ENCODE measurements around the gene HOXB6. TPM values are rescaled to one million over a fixed set of nuclear protein-coding genes. Genes with fewer than 3 reads are reported as not detected.

Gene HOXB6
- total and polyA plus RNA-seq, 5 donors from 2014 or later: not detected

- H3K36me3 Mint-ChIP-seq: no peaks in the 10 kb centered on the region
- Histone ChIP-seq H3K27ac (ENCODE audit: insufficient read depth, low read length, poor library complexity, severe bottlenecking) (no peak overlapping the region), H3K4me1 (ENCODE audit: control insufficient read depth, insufficient read depth, low read length, poor library complexity, severe bottlenecking) (peaks cover 29% of the 10 kb centered on the region), H3K9me3 (ENCODE audit: control insufficient read depth in 2 of 2, low read length in 2 of 2) (no peaks in the 10 kb centered on the region), H3K27me3 (ENCODE audit: control insufficient read depth, insufficient read depth, low read length) (peaks cover 49% of the 10 kb centered on the region), H3K36me3 (ENCODE audit: control insufficient read depth, insufficient read depth, low read length) (no peaks in the 10 kb centered on the region), H3K4me3 (ENCODE audit: low read depth, low read length) (no peak overlapping the region)
- H3K4me1 Mint-ChIP-seq: peaks cover 0 to 42% (median 21%) of the 10 kb centered on the region in 4 donors
- DNase-seq (no peak), ATAC-seq (ENCODE audit: low read depth in 2 of 2) (no peak)
- peak overlapping the region in 2 of 4 donors; percentile 6 to 67 for H3K4me3 Mint-ChIP-seq
- H3K27ac Mint-ChIP-seq: no peak overlapping the region
- peaks cover 95% of the 10 kb centered on the region for H3K27me3 Mint-ChIP-seq
- peaks cover 0 to 2% (median 0%) of the 10 kb centered on the region in 7 donors for H3K9me3 Mint-ChIP-seq
Measured at GRCh38 chr17:48644159-48644558, 39.4 kb upstream of the HOXB6 start.

- H3K27me3 ChIP-seq (ENCODE audit: control insufficient read depth, insufficient read depth, low read length): peaks cover 51% of the 10 kb centered on the region
- Mint-ChIP-seq H3K9me3 (peaks cover 0 to 2% (median 0%) of the 10 kb centered on the region in 7 donors), H3K4me3 (peak overlapping the region in 1 of 4 donors; percentile 73)
Measured at GRCh38 chr17:48643697-48644012, 38.9 kb upstream of the HOXB6 start.

DNA sequence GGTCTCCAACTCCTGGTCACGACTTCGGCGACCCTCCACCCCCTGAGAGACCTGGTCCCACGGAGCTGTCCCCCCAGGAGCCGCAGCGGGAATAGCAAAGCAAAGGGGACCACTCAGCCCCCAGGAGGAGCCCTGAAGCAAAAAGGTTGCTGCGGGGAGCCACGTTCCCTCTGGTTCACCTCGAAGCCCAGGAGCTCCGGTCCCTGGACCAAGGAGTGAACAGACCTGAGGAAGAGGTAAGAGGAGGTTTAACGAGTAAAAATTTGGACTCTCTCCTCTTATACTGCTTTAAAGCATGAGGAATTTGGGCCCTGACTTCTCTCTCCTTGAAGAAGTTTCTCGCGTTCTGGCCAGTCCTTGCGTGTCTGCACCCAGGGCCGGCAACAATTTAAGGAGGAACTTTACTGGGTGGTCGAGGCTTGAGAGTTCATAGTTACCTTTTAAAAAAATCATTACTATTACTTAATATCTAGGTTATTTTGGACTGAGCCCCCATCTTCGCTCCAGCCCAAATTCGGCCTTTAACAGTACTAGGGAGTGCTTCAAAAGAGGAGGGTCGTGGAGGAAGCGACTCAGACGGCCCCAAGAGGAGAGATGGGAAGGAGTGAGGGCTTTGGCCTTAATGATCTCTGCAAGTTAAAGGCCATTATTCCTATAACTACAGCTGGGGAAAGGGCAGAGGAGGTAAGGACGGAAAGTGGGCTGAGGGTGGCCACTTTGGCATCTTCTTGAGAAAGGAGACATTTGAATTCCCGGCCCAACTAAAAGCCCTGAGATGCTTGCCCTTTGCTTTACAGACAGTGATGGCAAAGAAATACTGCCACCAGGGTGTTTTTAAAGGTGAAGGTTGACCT, 38.3 kb upstream of the HOXB6 start:
- Mint-ChIP-seq H3K27me3 (peaks cover 96% of the 10 kb centered on the region), H3K4me3 (peak overlapping the region in 1 of 4 donors; percentile 79)
- peaks cover 57% of the 10 kb centered on the region for H3K27me3 ChIP-seq (ENCODE audit: control insufficient read depth, insufficient read depth, low read length)

More at GRCh38 chr17:48643697-48644012, 38.9 kb upstream of the HOXB6 start:
- Histone ChIP-seq H3K36me3 (ENCODE audit: control insufficient read depth, insufficient read depth, low read length) (no peaks in the 10 kb centered on the region), H3K27ac (ENCODE audit: insufficient read depth, low read length, poor library complexity, severe bottlenecking) (no peak overlapping the region), H3K4me1 (ENCODE audit: control insufficient read depth, insufficient read depth, low read length, poor library complexity, severe bottlenecking) (peaks cover 29% of the 10 kb centered on the region), H3K9me3 (ENCODE audit: control insufficient read depth in 2 of 2, low read length in 2 of 2) (no peaks in the 10 kb centered on the region), H3K4me3 (ENCODE audit: low read depth, low read length) (no peak overlapping the region)
- Mint-ChIP-seq H3K36me3 (no peaks in the 10 kb centered on the region), H3K27ac (no peak overlapping the region), H3K27me3 (peaks cover 96% of the 10 kb centered on the region), H3K4me1 (peaks cover 0 to 42% (median 21%) of the 10 kb centered on the region in 4 donors)
- DNase-seq (no peak), ATAC-seq (ENCODE audit: low read depth in 2 of 2) (no peak)

GRCh38 chr17:48642059-48642842, 37.5 kb upstream of the HOXB6 start:
- peaks cover 27% of the 10 kb centered on the region for H3K4me1 ChIP-seq (ENCODE audit: control insufficient read depth, insufficient read depth, low read length, poor library complexity, severe bottlenecking)
- Mint-ChIP-seq H3K27ac (no peak overlapping the region), H3K4me1 (peaks cover 0 to 31% (median 18%) of the 10 kb centered on the region in 4 donors), H3K27me3 (peaks cover 96% of the 10 kb centered on the region), H3K9me3 (peaks cover 0 to 2% (median 0%) of the 10 kb centered on the region in 7 donors), H3K36me3 (no peaks in the 10 kb centered on the region), H3K4me3 (peak overlapping the region in 3 of 4 donors; percentile 36 to 79 (median 37))
- ATAC-seq (ENCODE audit: low read depth in 2 of 2) (no peak), DNase-seq (no peak)
- no peak overlapping the region for H3K4me3 ChIP-seq (ENCODE audit: low read depth, low read length)
- H3K27ac ChIP-seq (ENCODE audit: insufficient read depth, low read length, poor library complexity, severe bottlenecking): no peak overlapping the region
- no peaks in the 10 kb centered on the region for H3K36me3 ChIP-seq (ENCODE audit: control insufficient read depth, insufficient read depth, low read length)
- H3K27me3 ChIP-seq (ENCODE audit: control insufficient read depth, insufficient read depth, low read length): peaks cover 56% of the 10 kb centered on the region
- H3K9me3 ChIP-seq (ENCODE audit: control insufficient read depth in 2 of 2, low read length in 2 of 2): no peaks in the 10 kb centered on the region

More for the DNA sequence above, 38.3 kb upstream of the HOXB6 start:
- Mint-ChIP-seq H3K27ac (no peak overlapping the region), H3K4me1 (peaks cover 0 to 37% (median 21%) of the 10 kb centered on the region in 4 donors), H3K36me3 (no peaks in the 10 kb centered on the region), H3K9me3 (peaks cover 0 to 2% (median 0%) of the 10 kb centered on the region in 7 donors)
- Histone ChIP-seq H3K9me3 (ENCODE audit: control insufficient read depth in 2 of 2, low read length in 2 of 2) (no peaks in the 10 kb centered on the region), H3K4me1 (ENCODE audit: control insufficient read depth, insufficient read depth, low read length, poor library complexity, severe bottlenecking) (peaks cover 29% of the 10 kb centered on the region), H3K27ac (ENCODE audit: insufficient read depth, low read length, poor library complexity, severe bottlenecking) (no peak overlapping the region), H3K4me3 (ENCODE audit: low read depth, low read length) (no peak overlapping the region), H3K36me3 (ENCODE audit: control insufficient read depth, insufficient read depth, low read length) (no peaks in the 10 kb centered on the region)
- ATAC-seq (ENCODE audit: low read depth in 2 of 2) (no peak), DNase-seq (no peak)

DNA sequence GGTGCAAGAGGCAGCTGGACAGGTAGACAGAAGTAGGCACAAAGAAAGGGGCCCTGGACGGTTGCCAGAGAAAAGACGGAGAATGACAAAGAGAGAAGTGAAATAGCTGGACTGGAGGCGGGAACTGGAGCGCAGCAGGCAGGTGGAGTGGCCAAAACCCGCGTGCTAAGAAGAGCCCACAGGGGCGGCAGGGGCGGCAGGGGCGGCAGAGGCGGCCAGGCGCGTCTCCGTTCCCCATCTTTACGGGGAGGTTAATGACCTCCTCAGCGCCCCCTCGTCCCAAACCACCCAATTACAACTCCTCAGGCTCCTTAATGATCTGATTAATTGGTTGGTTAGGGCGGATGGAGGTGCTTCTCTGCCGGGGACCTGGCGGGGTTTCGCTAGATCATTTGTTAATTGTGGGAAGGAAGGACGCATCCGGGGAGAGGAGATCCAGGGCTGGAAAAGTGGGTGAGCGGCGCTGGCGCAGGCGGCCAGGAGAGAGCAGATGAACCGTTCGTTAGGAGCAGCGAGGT, 36.8 kb upstream of the HOXB6 start:
- Histone ChIP-seq H3K4me1 (ENCODE audit: control insufficient read depth, insufficient read depth, low read length, poor library complexity, severe bottlenecking) (peaks cover 23% of the 10 kb centered on the region), H3K36me3 (ENCODE audit: control insufficient read depth, insufficient read depth, low read length) (no peaks in the 10 kb centered on the region), H3K27me3 (ENCODE audit: control insufficient read depth, insufficient read depth, low read length) (peaks cover 61% of the 10 kb centered on the region), H3K4me3 (ENCODE audit: low read depth, low read length) (no peak overlapping the region), H3K27ac (ENCODE audit: insufficient read depth, low read length, poor library complexity, severe bottlenecking) (no peak overlapping the region), H3K9me3 (ENCODE audit: control insufficient read depth in 2 of 2, low read length in 2 of 2) (no peaks in the 10 kb centered on the region)
- no peak for ATAC-seq (ENCODE audit: low read depth in 2 of 2)
- peaks cover 97% of the 10 kb centered on the region for H3K27me3 Mint-ChIP-seq
- H3K4me3 Mint-ChIP-seq: peak overlapping the region in 2 of 4 donors; percentile 36 to 37
- DNase-seq: no peak
- peaks cover 0 to 27% (median 18%) of the 10 kb centered on the region in 4 donors for H3K4me1 Mint-ChIP-seq
- H3K9me3 Mint-ChIP-seq: peaks cover 0 to 2% (median 0%) of the 10 kb centered on the region in 7 donors
- no peaks in the 10 kb centered on the region for H3K36me3 Mint-ChIP-seq
- no peak overlapping the region for H3K27ac Mint-ChIP-seq

GRCh38 chr17:48640858-48641180, 36.0 kb upstream of the HOXB6 start:
- Mint-ChIP-seq H3K27ac (no peak overlapping the region), H3K9me3 (peaks cover 0 to 2% (median 0%) of the 10 kb centered on the region in 7 donors), H3K4me3 (no peak overlapping the region), H3K4me1 (peaks cover 0 to 28% (median 18%) of the 10 kb centered on the region in 4 donors), H3K27me3 (peaks cover 100% of the 10 kb centered on the region), H3K36me3 (no peaks in the 10 kb centered on the region)
- Histone ChIP-seq H3K27me3 (ENCODE audit: control insufficient read depth, insufficient read depth, low read length) (peaks cover 65% of the 10 kb centered on the region), H3K4me3 (ENCODE audit: low read depth, low read length) (no peak overlapping the region), H3K9me3 (ENCODE audit: control insufficient read depth in 2 of 2, low read length in 2 of 2) (no peaks in the 10 kb centered on the region), H3K36me3 (ENCODE audit: control insufficient read depth, insufficient read depth, low read length) (no peaks in the 10 kb centered on the region), H3K27ac (ENCODE audit: insufficient read depth, low read length, poor library complexity, severe bottlenecking) (no peak overlapping the region), H3K4me1 (ENCODE audit: control insufficient read depth, insufficient read depth, low read length, poor library complexity, severe bottlenecking) (peaks cover 20% of the 10 kb centered on the region)
- DNase-seq (no peak), ATAC-seq (ENCODE audit: low read depth in 2 of 2) (no peak)

DNA sequence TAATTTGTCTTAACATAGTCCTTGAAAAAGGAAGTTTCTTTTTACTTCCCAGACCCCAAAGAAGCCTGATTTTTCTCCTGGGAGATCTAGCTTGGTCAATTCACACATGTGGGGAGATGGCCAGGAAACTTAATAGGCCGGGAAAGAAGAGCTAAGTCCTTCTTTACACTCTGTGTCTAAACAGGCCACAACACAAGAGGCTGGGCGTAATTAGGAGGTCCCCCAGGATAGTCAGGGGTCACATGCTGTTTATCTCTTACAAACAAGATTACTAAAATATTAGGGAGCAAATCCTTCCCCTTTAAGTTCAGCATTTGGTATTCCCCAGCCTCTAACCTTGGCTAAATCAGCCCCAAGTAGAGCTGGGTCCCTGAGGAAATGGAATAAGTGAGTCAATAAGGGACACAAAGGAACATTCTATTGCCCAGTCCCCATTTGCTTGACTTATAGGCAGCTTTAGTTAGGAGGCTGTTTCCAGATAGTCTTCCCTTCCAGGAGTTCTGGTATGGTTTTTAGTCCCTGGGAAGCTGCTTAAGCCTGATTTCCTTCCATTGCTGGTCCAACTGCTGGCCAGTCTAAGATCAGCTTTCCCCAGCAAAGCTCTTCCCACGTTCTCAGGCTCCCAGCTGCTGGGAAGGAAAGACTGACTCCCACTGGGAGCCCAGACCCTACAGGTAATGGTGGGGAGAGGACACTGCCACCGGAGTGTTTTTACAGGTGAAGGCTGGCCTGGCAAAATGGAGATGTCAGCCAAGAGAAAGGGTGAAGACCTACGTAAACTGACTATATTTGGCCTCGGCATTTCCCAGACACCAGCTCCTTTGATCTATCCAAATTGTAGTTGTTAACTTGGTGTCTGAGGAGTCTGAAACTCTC, 35.4 kb upstream of the HOXB6 start:
- Histone ChIP-seq H3K4me3 (ENCODE audit: low read depth, low read length) (no peak overlapping the region), H3K27me3 (ENCODE audit: control insufficient read depth, insufficient read depth, low read length) (peaks cover 64% of the 10 kb centered on the region), H3K4me1 (ENCODE audit: control insufficient read depth, insufficient read depth, low read length, poor library complexity, severe bottlenecking) (peaks cover 18% of the 10 kb centered on the region), H3K9me3 (ENCODE audit: control insufficient read depth in 2 of 2, low read length in 2 of 2) (no peaks in the 10 kb centered on the region), H3K27ac (ENCODE audit: insufficient read depth, low read length, poor library complexity, severe bottlenecking) (no peak overlapping the region), H3K36me3 (ENCODE audit: control insufficient read depth, insufficient read depth, low read length) (no peaks in the 10 kb centered on the region)
- ATAC-seq (ENCODE audit: low read depth in 2 of 2) (no peak), DNase-seq (no peak)
- peaks cover 0 to 22% (median 15%) of the 10 kb centered on the region in 4 donors for H3K4me1 Mint-ChIP-seq
- H3K4me3 Mint-ChIP-seq: no peak overlapping the region
- H3K9me3 Mint-ChIP-seq: no peaks in the 10 kb centered on the region
- no peaks in the 10 kb centered on the region for H3K36me3 Mint-ChIP-seq
- H3K27me3 Mint-ChIP-seq: peaks cover 100% of the 10 kb centered on the region
- no peak overlapping the region for H3K27ac Mint-ChIP-seq

All from CD4-positive, CD25-positive, alpha-beta regulatory T cell (primary cell).